ENCODE data around the gene EXOC3. TPM values are rescaled to one million over a fixed set of nuclear protein-coding genes. Genes with fewer than 3 reads are reported as not detected.

Gene EXOC3
- total RNA-seq, 1 experiment from 2014 or later, result 52.4 TPM

GRCh38 chr5:402615-403359, 40.2 kb upstream of the EXOC3 start:
- no peak for DNase-seq (ENCODE audit: low read depth, low spot score)
- Histone ChIP-seq H3K79me2 (ENCODE audit: insufficient read depth, low read length) (no peaks in the 10 kb centered on the region), H3K9ac (ENCODE audit: low read length) (no peak overlapping the region), H3K27ac (ENCODE audit: low read depth, low read length) (no peak overlapping the region), H3K4me3 (replicated peaks in 1 of 2; ENCODE audit: low read depth in 1 of 2, low read length in 2 of 2) (no peak overlapping the region), H4K20me1 (ENCODE audit: insufficient read depth) (no peaks in the 10 kb centered on the region), H3K27me3 (ENCODE audit: insufficient read depth, low read length) (no peaks in the 10 kb centered on the region), H3K4me2 (ENCODE audit: low read length) (no peak overlapping the region), H2AFZ (ENCODE audit: low read depth, low read length, poor library complexity, severe bottlenecking) (no peak overlapping the region), H3K4me1 (ENCODE audit: control insufficient read depth in 1 of 2, insufficient read depth in 2 of 2, low read length in 2 of 2) (peaks cover 17 to 54% of the 10 kb centered on the region in 2 experiments), H3K9me3 (ENCODE audit: control insufficient read depth in 1 of 2, insufficient read depth in 1 of 2, low read depth in 1 of 2, low read length in 2 of 2) (no peaks in the 10 kb centered on the region), H3K36me3 (ENCODE audit: control insufficient read depth in 1 of 2, insufficient read depth in 2 of 2, low read length in 2 of 2) (no peaks in the 10 kb centered on the region), H3K9me2 (ENCODE audit: insufficient read depth) (no peaks in the 10 kb centered on the region)
- no peak for ATAC-seq
- POLR2A ChIA-PET, result no interaction called here
- TF ChIP-seq CEBPB (IDR thresholded peaks at IDR 0.05; ENCODE audit: low read depth) (no peak), SP1 (IDR thresholded peaks at IDR 0.05; ENCODE audit: low read depth) (no peak), RAD21 (IDR thresholded peaks at IDR 0.05; ENCODE audit: low read depth) (no peak), POLR2AphosphoS5 (IDR thresholded peaks at IDR 0.05; ENCODE audit: low read depth, low read length) (no peak), FOSL1 (IDR thresholded peaks at IDR 0.05; ENCODE audit: low read depth) (no peak)
- TF ChIP-seq, protein P1, sequence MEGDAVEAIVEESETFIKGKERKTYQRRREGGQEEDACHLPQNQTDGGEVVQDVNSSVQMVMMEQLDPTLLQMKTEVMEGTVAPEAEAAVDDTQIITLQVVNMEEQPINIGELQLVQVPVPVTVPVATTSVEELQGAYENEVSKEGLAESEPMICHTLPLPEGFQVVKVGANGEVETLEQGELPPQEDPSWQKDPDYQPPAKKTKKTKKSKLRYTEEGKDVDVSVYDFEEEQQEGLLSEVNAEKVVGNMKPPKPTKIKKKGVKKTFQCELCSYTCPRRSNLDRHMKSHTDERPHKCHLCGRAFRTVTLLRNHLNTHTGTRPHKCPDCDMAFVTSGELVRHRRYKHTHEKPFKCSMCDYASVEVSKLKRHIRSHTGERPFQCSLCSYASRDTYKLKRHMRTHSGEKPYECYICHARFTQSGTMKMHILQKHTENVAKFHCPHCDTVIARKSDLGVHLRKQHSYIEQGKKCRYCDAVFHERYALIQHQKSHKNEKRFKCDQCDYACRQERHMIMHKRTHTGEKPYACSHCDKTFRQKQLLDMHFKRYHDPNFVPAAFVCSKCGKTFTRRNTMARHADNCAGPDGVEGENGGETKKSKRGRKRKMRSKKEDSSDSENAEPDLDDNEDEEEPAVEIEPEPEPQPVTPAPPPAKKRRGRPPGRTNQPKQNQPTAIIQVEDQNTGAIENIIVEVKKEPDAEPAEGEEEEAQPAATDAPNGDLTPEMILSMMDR (IDR thresholded peaks at IDR 0.05 in 2 of 3, conservative IDR thresholded peaks at IDR 0.05 in 1 of 3; ENCODE audit: borderline replicate concordance in 1 of 3, insufficient read depth in 1 of 3, low read depth in 2 of 3, low read length in 2 of 3), result no peak
- TF ChIP-seq, protein P2, sequence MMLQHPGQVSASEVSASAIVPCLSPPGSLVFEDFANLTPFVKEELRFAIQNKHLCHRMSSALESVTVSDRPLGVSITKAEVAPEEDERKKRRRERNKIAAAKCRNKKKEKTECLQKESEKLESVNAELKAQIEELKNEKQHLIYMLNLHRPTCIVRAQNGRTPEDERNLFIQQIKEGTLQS (IDR thresholded peaks at IDR 0.05), result no peak
- no TSS peak for BruUV-seq (replicated peaks)
- RAD21 ChIA-PET (ENCODE audit: low non-redundant PET in 1 of 2, low total read pairs in 2 of 2, uncharacterized antibody in 2 of 2, unreplicated experiment in 2 of 2), result no interaction called here
- intact Hi-C loops (cut with micrococcal nuclease), result no loop called here
- CTCF ChIA-PET, result interaction anchor here (1.2 to 2.8 kb wide), 2 partner anchors 11 to 86 kb away, joined by 3 to 18 read pairs; no protein-coding TSS in a partner anchor
